Measurements from ENCODE around the gene SLC15A2. TPM values are rescaled to one million over a fixed set of nuclear protein-coding genes. Genes with fewer than 3 reads are reported as not detected.

The SLC15A2 gene
- total RNA-seq, 4 donors from 2014 or later, result 0.77 to 9.3 (median 4.0) TPM

GRCh38 chr3:121863801-121864200, 30.4 kb upstream of the SLC15A2 start:
- TF ChIP-seq, protein P1, sequence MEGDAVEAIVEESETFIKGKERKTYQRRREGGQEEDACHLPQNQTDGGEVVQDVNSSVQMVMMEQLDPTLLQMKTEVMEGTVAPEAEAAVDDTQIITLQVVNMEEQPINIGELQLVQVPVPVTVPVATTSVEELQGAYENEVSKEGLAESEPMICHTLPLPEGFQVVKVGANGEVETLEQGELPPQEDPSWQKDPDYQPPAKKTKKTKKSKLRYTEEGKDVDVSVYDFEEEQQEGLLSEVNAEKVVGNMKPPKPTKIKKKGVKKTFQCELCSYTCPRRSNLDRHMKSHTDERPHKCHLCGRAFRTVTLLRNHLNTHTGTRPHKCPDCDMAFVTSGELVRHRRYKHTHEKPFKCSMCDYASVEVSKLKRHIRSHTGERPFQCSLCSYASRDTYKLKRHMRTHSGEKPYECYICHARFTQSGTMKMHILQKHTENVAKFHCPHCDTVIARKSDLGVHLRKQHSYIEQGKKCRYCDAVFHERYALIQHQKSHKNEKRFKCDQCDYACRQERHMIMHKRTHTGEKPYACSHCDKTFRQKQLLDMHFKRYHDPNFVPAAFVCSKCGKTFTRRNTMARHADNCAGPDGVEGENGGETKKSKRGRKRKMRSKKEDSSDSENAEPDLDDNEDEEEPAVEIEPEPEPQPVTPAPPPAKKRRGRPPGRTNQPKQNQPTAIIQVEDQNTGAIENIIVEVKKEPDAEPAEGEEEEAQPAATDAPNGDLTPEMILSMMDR (IDR thresholded peaks at IDR 0.05), result no peak
- no peak for TF ChIP-seq POLR2A (IDR thresholded peaks at IDR 0.05)

GRCh38 chr3:121869736-121870135, 24.5 kb upstream of the SLC15A2 start:
- DNase-seq, result no peak
- H3K4me3 ChIP-seq, result no peak overlapping the region
- TF ChIP-seq, protein P1 (IDR thresholded peaks at IDR 0.05), result no peak
- TF ChIP-seq POLR2A (IDR thresholded peaks at IDR 0.05), result no peak

More at GRCh38 chr3:121863801-121864200, 30.4 kb upstream of the SLC15A2 start:
- no peaks in the 10 kb centered on the region for H3K4me1 ChIP-seq
- H3K27me3 ChIP-seq, result no peaks in the 10 kb centered on the region
- no peak overlapping the region for H3K4me3 ChIP-seq
- no peaks in the 10 kb centered on the region for H3K9me3 ChIP-seq
- H3K36me3 ChIP-seq, result no peaks in the 10 kb centered on the region
- no peak for DNase-seq
- no peak overlapping the region for H3K27ac ChIP-seq
- intact Hi-C loops (cut with DNase I; ENCODE audit: low total_unique reads), result no loop called here

GRCh38 chr3:121870717-121871116, 23.5 kb upstream of the SLC15A2 start:
- no peaks in the 10 kb centered on the region for H3K36me3 ChIP-seq
- no peak for DNase-seq
- H3K4me1 ChIP-seq, result no peaks in the 10 kb centered on the region
- no peaks in the 10 kb centered on the region for H3K9me3 ChIP-seq
- TF ChIP-seq POLR2A (IDR thresholded peaks at IDR 0.05), result no peak
- TF ChIP-seq, protein P1 (IDR thresholded peaks at IDR 0.05), result no peak
- intact Hi-C loops (cut with DNase I; ENCODE audit: low total_unique reads), result no loop called here
- H3K27me3 ChIP-seq, result no peaks in the 10 kb centered on the region
- H3K4me3 ChIP-seq, result no peak overlapping the region
- H3K27ac ChIP-seq, result no peak overlapping the region

More at GRCh38 chr3:121869736-121870135, 24.5 kb upstream of the SLC15A2 start:
- H3K27me3 ChIP-seq, result no peaks in the 10 kb centered on the region
- no peaks in the 10 kb centered on the region for H3K9me3 ChIP-seq
- intact Hi-C loops (cut with DNase I; ENCODE audit: low total_unique reads), result no loop called here
- H3K36me3 ChIP-seq, result no peaks in the 10 kb centered on the region
- H3K4me1 ChIP-seq, result no peaks in the 10 kb centered on the region
- H3K27ac ChIP-seq, result no peak overlapping the region

DNA sequence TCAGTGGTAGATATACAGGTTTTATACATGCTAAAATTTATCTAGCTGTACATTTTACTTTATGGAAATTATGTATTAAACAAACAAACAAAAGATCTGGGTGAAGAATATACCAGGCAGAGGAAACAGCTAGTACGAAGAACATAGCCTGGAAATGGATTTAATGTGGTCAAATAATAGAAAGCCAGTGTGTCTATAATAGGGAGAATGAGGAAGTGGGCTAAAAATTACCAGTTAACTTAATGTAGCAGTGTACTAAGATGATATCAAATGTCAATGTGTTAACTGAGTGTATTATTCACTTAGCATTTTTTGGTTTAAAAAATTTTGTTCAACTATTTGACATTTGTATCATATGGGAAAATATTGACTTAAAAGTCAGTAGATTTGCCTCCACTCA, 22.8 kb upstream of the SLC15A2 start:
- H3K27ac ChIP-seq, result no peak overlapping the region
- no peak for DNase-seq
- intact Hi-C loops (cut with DNase I; ENCODE audit: low total_unique reads), result no loop called here
- TF ChIP-seq, protein P1 (IDR thresholded peaks at IDR 0.05), result no peak
- no peak for TF ChIP-seq POLR2A (IDR thresholded peaks at IDR 0.05)
- no peaks in the 10 kb centered on the region for H3K4me1 ChIP-seq
- H3K9me3 ChIP-seq, result no peaks in the 10 kb centered on the region
- no peak overlapping the region for H3K4me3 ChIP-seq
- no peaks in the 10 kb centered on the region for H3K36me3 ChIP-seq
- no peaks in the 10 kb centered on the region for H3K27me3 ChIP-seq

GRCh38 chr3:121878411-121878810, 15.8 kb upstream of the SLC15A2 start:
- Histone ChIP-seq H3K27me3 (no peaks in the 10 kb centered on the region), H3K9me3 (no peaks in the 10 kb centered on the region), H3K4me1 (no peaks in the 10 kb centered on the region), H3K27ac (no peak overlapping the region), H3K4me3 (no peak overlapping the region), H3K36me3 (no peaks in the 10 kb centered on the region)
- intact Hi-C loops (cut with DNase I; ENCODE audit: low total_unique reads), result no loop called here
- DNase-seq, result no peak
- TF ChIP-seq, protein P1 (IDR thresholded peaks at IDR 0.05), result no peak
- TF ChIP-seq POLR2A (IDR thresholded peaks at IDR 0.05), result no peak

Data from uterus (tissue), 4 donors.